ENCODE results near the gene INO80. TPM values are rescaled to one million over a fixed set of nuclear protein-coding genes. Genes with fewer than 3 reads are reported as not detected.
A peak's percentile ranks its signal among the peaks of the same experiment; 100 is the strongest.

INO80 gene
- total RNA-seq, 2 experiments from 2014 or later: 31.7 to 35.1 TPM

GRCh38 chr15:40930430-40931299, 185.4 kb downstream of the INO80 start:
- peak; percentile 87 for TF ChIP-seq CTCF (conservative IDR thresholded peaks at IDR 0.05; ENCODE audit: low read length)
- TF ChIP-seq EZH2phosphoT487 (IDR thresholded peaks at IDR 0.05; ENCODE audit: borderline replicate concordance, low read depth, low read length): no peak
- H3K27ac ChIP-seq (ENCODE audit: low read depth, low read length, poor library complexity, severe bottlenecking): no peak overlapping the region
- peak overlapping the region; percentile 35 for H3K4me3 ChIP-seq (ENCODE audit: low read depth, low read length, poor library complexity, severe bottlenecking)
- intact Hi-C loops (cut with micrococcal nuclease; ENCODE audit: unreplicated experiment): no loop called here
- H2AFZ ChIP-seq (ENCODE audit: low read length): no peak overlapping the region
- no peaks in the 10 kb centered on the region for H3K36me3 ChIP-seq (ENCODE audit: insufficient read depth, low read length)
- peak; percentile 54 for DNase-seq (ENCODE audit: low spot score)
- H3K79me2 ChIP-seq (ENCODE audit: insufficient read depth, low read depth, low read length): no peaks in the 10 kb centered on the region
- CTCF ChIA-PET (ENCODE audit: unreplicated experiment): interaction anchor here (0.6 to 1.6 kb wide), 2 partner anchors 11 to 166 kb away, joined by 9 to 15 read pairs; no protein-coding TSS in a partner anchor
- peak overlapping the region; percentile 55 for H3K4me2 ChIP-seq (ENCODE audit: low read length)
- no peaks in the 10 kb centered on the region for H3K9me2 ChIP-seq (ENCODE audit: insufficient read depth, low read length)
- peaks cover 26% of the 10 kb centered on the region for H3K4me1 ChIP-seq (ENCODE audit: insufficient read depth, low read length, poor library complexity, severe bottlenecking)
- no peaks in the 10 kb centered on the region for H4K20me1 ChIP-seq (ENCODE audit: insufficient read depth, low read length)
- no peaks in the 10 kb centered on the region for H3K9me3 ChIP-seq (ENCODE audit: low read length)
- POLR2A ChIA-PET: interaction anchor here (0.6 kb wide), 1 partner anchor 18 kb away, joined by 3 read pairs; no protein-coding TSS in a partner anchor
- BruUV-seq (replicated peaks): no TSS peak

- H3K4me1 ChIP-seq (ENCODE audit: insufficient read depth, low read length, poor library complexity, severe bottlenecking): peaks cover 26% of the 10 kb centered on the region
These were observed 186.2 kb downstream of the INO80 start for GRCh38 chr15:40929660-40930429.

More at GRCh38 chr15:40929660-40930429, 186.2 kb downstream of the INO80 start:
- ChIA-PET POLR2A (interaction anchor here (1.1 kb wide), 1 partner anchor 11 kb away, joined by 3 read pairs; no protein-coding TSS in a partner anchor), CTCF (ENCODE audit: unreplicated experiment) (interaction anchor here (0.6 to 1.6 kb wide), 3 partner anchors 12 to 167 kb away, joined by 4 to 15 read pairs (median 9); no protein-coding TSS in a partner anchor)
- H3K9me3 ChIP-seq (ENCODE audit: low read length): no peaks in the 10 kb centered on the region
- DNase-seq (ENCODE audit: low spot score): no peak
- no peaks in the 10 kb centered on the region for H4K20me1 ChIP-seq (ENCODE audit: insufficient read depth, low read length)
- no peak overlapping the region for H3K4me3 ChIP-seq (ENCODE audit: low read depth, low read length, poor library complexity, severe bottlenecking)
- H3K4me2 ChIP-seq (ENCODE audit: low read length): 0 out of 2 replicates have a peak overlapping the region, but pooled peaks have one; percentile 55
- H3K27ac ChIP-seq (ENCODE audit: low read depth, low read length, poor library complexity, severe bottlenecking): no peak overlapping the region
- BruUV-seq (replicated peaks): no TSS peak
- H2AFZ ChIP-seq (ENCODE audit: low read length): no peak overlapping the region
- TF ChIP-seq CTCF (conservative IDR thresholded peaks at IDR 0.05; ENCODE audit: low read length) (no peak), EZH2phosphoT487 (IDR thresholded peaks at IDR 0.05; ENCODE audit: borderline replicate concordance, low read depth, low read length) (no peak)
- no peaks in the 10 kb centered on the region for H3K9me2 ChIP-seq (ENCODE audit: insufficient read depth, low read length)
- no peaks in the 10 kb centered on the region for H3K79me2 ChIP-seq (ENCODE audit: insufficient read depth, low read depth, low read length)
- intact Hi-C loops (cut with micrococcal nuclease; ENCODE audit: unreplicated experiment): no loop called here
- H3K36me3 ChIP-seq (ENCODE audit: insufficient read depth, low read length): no peaks in the 10 kb centered on the region

Small RNAs within 50 kb of the gene (small RNA-seq; reads per million reads assigned to genes)
- not detected for gene ISCA1P4

Other genes with a start within 250 kb of the INO80 start
- 0.80 and 1.5 TPM in 2 replicates for gene RHOV, start 242.0 kb downstream of the INO80 start, total RNA-seq (2014; rRNA removed; shearing (Covaris generic))
- gene RHOV, start 242.0 kb downstream of the INO80 start, total RNA-seq (2022): 0.63 and 0.85 TPM in 2 replicates
- 24.5 and 26.2 TPM in 2 replicates for gene VPS18, start 221.8 kb downstream of the INO80 start, total RNA-seq (2014; rRNA removed; shearing (Covaris generic))
- gene VPS18, start 221.8 kb downstream of the INO80 start, total RNA-seq (2022): 26.4 and 30.7 TPM in 2 replicates
- 0.19 TPM in 1 of 2 replicates, not detected in the other for gene DLL4, start 186.9 kb downstream of the INO80 start, total RNA-seq (2014; rRNA removed; shearing (Covaris generic))
- gene DLL4, start 186.9 kb downstream of the INO80 start, total RNA-seq (2022): 0.15 TPM in 1 of 2 replicates, not detected in the other
- 40.4 and 41.4 TPM in 2 replicates for gene CHAC1, start 162.8 kb downstream of the INO80 start, total RNA-seq (2014; rRNA removed; shearing (Covaris generic))
- gene CHAC1, start 162.8 kb downstream of the INO80 start, total RNA-seq (2022): 35.3 and 55.6 TPM in 2 replicates
- not detected in 2 replicates for gene EXD1, start 114.5 kb upstream of the INO80 start, total RNA-seq (2014; rRNA removed; shearing (Covaris generic))
- not detected in 2 replicates for gene EXD1, start 114.5 kb upstream of the INO80 start, total RNA-seq (2022)
- gene CHP1, start 115.0 kb upstream of the INO80 start, total RNA-seq (2014; rRNA removed; shearing (Covaris generic)): 19.4 and 32.4 TPM in 2 replicates
- gene CHP1, start 115.0 kb upstream of the INO80 start, total RNA-seq (2022): 52.4 and 52.6 TPM in 2 replicates
- 29.4 and 42.5 TPM in 2 replicates for gene OIP5, start 216.3 kb upstream of the INO80 start, total RNA-seq (2014; rRNA removed; shearing (Covaris generic))
- gene OIP5, start 216.3 kb upstream of the INO80 start, total RNA-seq (2022): 28.4 and 29.9 TPM in 2 replicates
- 411 and 470 TPM in 2 replicates for gene NUSAP1, start 216.6 kb upstream of the INO80 start, total RNA-seq (2014; rRNA removed; shearing (Covaris generic))
- 293 and 317 TPM in 2 replicates for gene NUSAP1, start 216.6 kb upstream of the INO80 start, total RNA-seq (2022)

Data from OCI-LY7 (cell line).